K562 (cell line): ENCODE data around the gene NACAD. TPM values are rescaled to one million over a fixed set of nuclear protein-coding genes. Genes with fewer than 3 reads are reported as not detected.

Experiments
- ATAC-seq: fragments of 200-7000 bp; cut with Tn5 transposase; 3 replicates; pipeline ENCODE4 v1.9.1; 2020; ENCODE audit warnings: moderate library complexity
- BruUV-seq: library from RNA; stranded (reverse); fragments of 400-500 nt; replicated peaks from 2 replicates; lab custom pipeline; 2021; lab: Mats Ljungman, UMichigan
- CTCF ChIA-PET: fragments of 300-600 bp; formaldehyde crosslinking; extraction: SDS; loops from one replicate; lab custom pipeline; 2021; ENCODE audit warnings: low intra/inter-chr PET ratio; lab: Yijun Ruan, JAX
- POLR2A ChIA-PET: fragments of 300-600, 350-650 bp; sonication (Branson Sonifier 250); formaldehyde crosslinking; extraction: SDS; loops from one replicate; lab custom pipeline; 2021; ENCODE audit warnings: antibody characterized with exemption, inconsistent platforms; lab: Yijun Ruan, JAX
- DNase-seq, 4 experiments: peaks; one replicate each; pipeline versions ENCODE4 v3.0.0 to v3.0.0-alpha.2; 2011 to 2018; ENCODE audit warnings: low spot score in 3 of 4, mixed read lengths in 3 of 4; ENCODE audit errors: extremely low read depth in 1 of 4
- FAIRE-seq: peaks from 2 replicates; lab custom pipeline; 2011; peaks lifted over from hg19 to GRCh38; lab: Jason Lieb, UNC
- H2AFZ ChIP-seq: 2 replicates; pipeline ENCODE4 v1.6.0; 2011; ENCODE audit warnings: low read depth, low read length, control low read depth, inconsistent platforms
- H3K27ac ChIP-seq: fragments of 200-600 bp; 3 replicates; pipeline ENCODE4 v1.8.0; 2011; ENCODE audit warnings: low read depth, mild to moderate bottlenecking, control low read depth, inconsistent platforms, low read length, moderate library complexity, mixed read lengths; ENCODE audit errors: extremely low read depth
- H3K27me3 ChIP-seq, 2 experiments: fragments of 300-600 bp in 1 of 2; 2 replicates in 1 of 2; 3 replicates in 1 of 2; pipeline versions ENCODE4 v1.6.0 to v1.8.0; 2011; ENCODE audit warnings: inconsistent platforms in 2 of 2, low read length in 2 of 2, mild to moderate bottlenecking in 1 of 2, mixed read lengths in 1 of 2, moderate library complexity in 1 of 2; ENCODE audit not compliant: control insufficient read depth in 2 of 2, insufficient read depth in 2 of 2
- H3K36me3 ChIP-seq: fragments of 300-600 bp; 3 replicates; pipeline ENCODE4 v1.8.0; 2011; ENCODE audit warnings: mild to moderate bottlenecking, low read length, inconsistent platforms; ENCODE audit not compliant: control insufficient read depth, insufficient read depth
- H3K4me1 ChIP-seq, 2 experiments: fragments of 200-600 bp in 1 of 2; replicated peaks in 1 of 2; 2 replicates in 1 of 2; 3 replicates in 1 of 2; pipeline versions ENCODE4 v1.5.1 to v1.8.0; 2011; ENCODE audit warnings: inconsistent platforms in 2 of 2, low read length in 2 of 2, mild to moderate bottlenecking in 1 of 2, mixed read lengths in 1 of 2, moderate library complexity in 1 of 2; ENCODE audit not compliant: control insufficient read depth in 2 of 2, insufficient read depth in 2 of 2
- H3K4me2 ChIP-seq: 2 replicates; pipeline ENCODE4 v1.6.1; 2011; ENCODE audit warnings: low read length, control low read depth, inconsistent platforms, mixed read lengths; ENCODE audit not compliant: insufficient read depth
- H3K4me3 ChIP-seq: fragments of 200-600 bp; sonication (generic), shearing (Covaris generic); 2 replicates; pipeline ENCODE4 v1.5.1; 2016; ENCODE audit warnings: control low read depth, inconsistent platforms
- H3K79me2 ChIP-seq: fragments of 200-600 bp; 3 replicates; pipeline ENCODE4 v1.8.0; 2011; ENCODE audit warnings: low read length, inconsistent platforms; ENCODE audit not compliant: control insufficient read depth, insufficient read depth
- H3K9ac ChIP-seq, 2 experiments: 2 replicates each; pipeline versions ENCODE4 v1.6.0 to v1.6.1; 2011; ENCODE audit warnings: low read depth in 2 of 2, low read length in 2 of 2, control low read depth in 1 of 2, inconsistent platforms in 1 of 2, mild to moderate bottlenecking in 1 of 2, mixed read lengths in 1 of 2; ENCODE audit not compliant: insufficient read depth in 1 of 2
- H3K9me1 ChIP-seq: one replicate; pipeline ENCODE4 v1.6.0; 2011; ENCODE audit warnings: inconsistent platforms, mild to moderate bottlenecking, low read length, moderate library complexity; ENCODE audit not compliant: control insufficient read depth, insufficient read depth
- H3K9me3 ChIP-seq: replicated peaks from 2 replicates; pipeline ENCODE4 v1.5.1; 2011; ENCODE audit warnings: low read depth, low read length, inconsistent platforms; ENCODE audit not compliant: control insufficient read depth, insufficient read depth
- H4K20me1 ChIP-seq: replicated peaks from 2 replicates; pipeline ENCODE4 v1.6.1; 2011; ENCODE audit warnings: low read length, inconsistent platforms, mixed read lengths; ENCODE audit not compliant: control insufficient read depth, insufficient read depth
- FIP1L1 ChIP-seq: fragments of 200-400 bp; formaldehyde crosslinking; IDR thresholded peaks from 2 replicates; pipeline ENCODE4 v1.6.1; 2018; ENCODE audit warnings: mild to moderate bottlenecking, low read depth, low read length; ENCODE audit not compliant: poor library complexity, severe bottlenecking
- FOXA3 ChIP-seq, 2 experiments: fragments of 450-650 bp in 1 of 2; sonication (generic) in 1 of 2; formaldehyde crosslinking; IDR thresholded peaks in 1 of 2; conservative IDR thresholded peaks in 1 of 2; 2 replicates each; pipeline versions ENCODE4 v1.4.0 to v1.8.0; 2020 to 2022; ENCODE audit warnings: mild to moderate bottlenecking in 2 of 2, missing genetic modification reagents in 1 of 2
- FOXM1 ChIP-seq, 2 experiments: fragments of 450-650 bp in 1 of 2; sonication (generic) in 1 of 2; formaldehyde crosslinking in 1 of 2; IDR thresholded peaks; 2 replicates each; pipeline versions ENCODE4 v1.6.1 to v1.9.0; 2017 to 2022; ENCODE audit warnings: low read depth in 2 of 2, mild to moderate bottlenecking in 2 of 2, missing genetic modification reagents in 1 of 2, moderate library complexity in 1 of 2
- FOXP1 ChIP-seq: sonication (generic); formaldehyde crosslinking; IDR thresholded peaks from 2 replicates; pipeline ENCODE4 v1.8.0; 2022; ENCODE audit warnings: mild to moderate bottlenecking, missing genetic modification reagents
- KDM1A ChIP-seq, 2 experiments: fragments of 450-650 bp; IDR thresholded peaks; 2 replicates each; pipeline ENCODE4 v1.6.1; 2016; ENCODE audit warnings: mild to moderate bottlenecking in 2 of 2
- MBD2 ChIP-seq: sonication (generic); IDR thresholded peaks from 2 replicates; pipeline ENCODE4 v1.6.1; 2016; ENCODE audit warnings: low read depth, borderline replicate concordance
- NELFE ChIP-seq: IDR thresholded peaks from 2 replicates; pipeline ENCODE4 v1.6.1; 2011; ENCODE audit warnings: mild to moderate bottlenecking; ENCODE audit not compliant: insufficient read depth, insufficient read length
- NFYB ChIP-seq: IDR thresholded peaks from 2 replicates; pipeline ENCODE4 v1.6.1; 2011; ENCODE audit warnings: mild to moderate bottlenecking, moderate library complexity; ENCODE audit not compliant: insufficient read length; ENCODE audit errors: extremely low read depth
- NR3C1 ChIP-seq: sonication (generic); formaldehyde crosslinking; IDR thresholded peaks from 2 replicates; pipeline ENCODE4 v1.8.1; 2022; ENCODE audit warnings: missing genetic modification reagents
- PML ChIP-seq: IDR thresholded peaks from 2 replicates; pipeline ENCODE4 v1.6.1; 2012; ENCODE audit warnings: low read length, inconsistent platforms
- SP1 ChIP-seq: sonication (generic); formaldehyde crosslinking; IDR thresholded peaks from 2 replicates; pipeline ENCODE4 v1.8.1; 2022; ENCODE audit warnings: mild to moderate bottlenecking, missing genetic modification reagents
- SRF ChIP-seq, 2 experiments: fragments of 250-450, 450-650 bp in 1 of 2; sonication (Bioruptor Pico) in 1 of 2; sonication (generic) in 1 of 2; formaldehyde crosslinking; IDR thresholded peaks; 2 replicates each; pipeline versions ENCODE4 v1.5.0 to v1.5.1; 2020 to 2022; ENCODE audit warnings: mild to moderate bottlenecking in 1 of 2, missing genetic modification reagents in 1 of 2
- TAL1 ChIP-seq: fragments of 450-650 bp; IDR thresholded peaks from 2 replicates; pipeline ENCODE4 v1.6.1; 2016; ENCODE audit warnings: mild to moderate bottlenecking
- TARDBP ChIP-seq: fragments of 450-650 bp; IDR thresholded peaks from 2 replicates; pipeline ENCODE4 v1.6.1; 2016
- ZBTB43 ChIP-seq: sonication (generic); formaldehyde crosslinking; IDR thresholded peaks from 2 replicates; pipeline ENCODE4 v1.8.0; 2023; ENCODE audit warnings: mild to moderate bottlenecking, missing genetic modification reagents
- ZNF668 ChIP-seq: fragments of 250-450 bp; sonication (Bioruptor Pico); IDR thresholded peaks from 2 replicates; pipeline ENCODE4 v1.8.0; 2022; ENCODE audit warnings: mild to moderate bottlenecking, inconsistent platforms
- ZNF764 ChIP-seq: fragments of 250-450 bp; sonication (Bioruptor Pico); IDR thresholded peaks from 2 replicates; pipeline ENCODE4 v1.4.0; 2020; ENCODE audit warnings: low read depth, mild to moderate bottlenecking, moderate library complexity
- WGBS: fragments of 100-300 bp; shearing (Covaris generic); methylation state at CpG from one replicate; pipeline ENCODE4 v1.1.6; 2016; ENCODE audit warnings: low coverage, mixed read lengths; ENCODE audit not compliant: insufficient coverage; ENCODE audit errors: missing lambda C conversion rate; 5-methylcytosine and 5-hydroxymethylcytosine counted together
- in situ Hi-C: fragments of 300-500 bp; cut with MboI; formaldehyde crosslinking; loops from 4 replicates; pipeline ENCODE4 v1.15.0; 2018; ENCODE audit warnings: inconsistent platforms, mixed read lengths
- intact Hi-C: fragments of 100-400 bp; cut with micrococcal nuclease; formaldehyde crosslinking; loops from 2 replicates; pipeline ENCODE4 v1.14.2; 2022
- polyA plus RNA-seq, 8 experiments: library from polyadenylated mRNA; depleted of rRNA in 4 of 8; stranded (reverse) in 5 of 8; unstranded in 3 of 8; fragments of >200 nt; fragmentation: Nextera tagmentation in 2 of 8; fragmentation: Illumina TruSeq in 1 of 8; extraction: Ambion mirVana in 2 of 8; extraction: Trizol in 1 of 8; gene quantifications; 2 replicates each; pipeline versions ENCODE4 v1.2.1 to v1.2.3, GENCODE V29; 2011 to 2014; ENCODE audit warnings: inconsistent platforms in 1 of 8, missing spikeins in 1 of 8
- total RNA-seq, 7 experiments: library from RNA; depleted of rRNA in 6 of 7; stranded (reverse); fragments of >200 nt in 6 of 7; fragmentation: Illumina TruSeq in 2 of 7; extraction: Trizol in 2 of 7; gene quantifications; 2 replicates each; pipeline versions ENCODE4 v1.2.1 to v1.2.3, GENCODE V29; 2011 to 2021; ENCODE audit warnings: low replicate concordance in 1 of 7

NACAD gene
- total and polyA plus RNA-seq, 9 of the 15 experiments (the other 6 are each of a cell fraction or from before 2014, with no cell fraction given): under 0.01 to 0.03 (median 0.02) TPM; not detected in 5

DNA sequence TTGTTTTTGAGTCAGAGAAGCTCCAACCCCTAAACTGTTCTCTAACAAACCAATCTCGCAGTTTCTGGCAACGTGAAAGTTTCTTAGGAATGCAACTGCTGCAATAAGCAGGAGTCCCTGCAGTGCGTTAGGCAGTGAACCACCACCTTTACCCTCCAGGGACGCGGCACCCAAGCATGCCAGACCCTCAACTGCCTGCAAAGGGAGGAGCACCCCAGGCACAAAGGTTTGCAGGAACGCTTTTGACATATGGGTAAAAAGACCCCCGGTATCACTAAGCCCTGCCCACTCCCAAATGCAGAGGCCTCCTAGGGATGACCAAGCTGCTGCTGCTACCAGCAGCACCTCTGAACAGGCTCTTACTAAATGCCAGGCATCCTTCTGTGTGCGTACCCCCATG is 18.1 kb upstream of the NACAD start:
- Histone ChIP-seq H3K4me3 (no peak overlapping the region), H4K20me1 (peaks cover 45% of the 10 kb centered on the region), H3K9me1 (no peaks in the 10 kb centered on the region), H3K79me2 (peaks cover 77% of the 10 kb centered on the region), H3K27ac (no peak overlapping the region), H3K4me1 (peaks cover 19 to 29% of the 10 kb centered on the region in 2 experiments; a peak in 4 of 5 replicates), H3K4me2 (no peak overlapping the region), H2AFZ (no peak overlapping the region), H3K9me3 (no peaks in the 10 kb centered on the region), H3K27me3 (no peaks in the 10 kb centered on the region), H3K36me3 (peaks cover 81% of the 10 kb centered on the region), H3K9ac (peak overlapping the region in 1 of 2 experiments; percentile 81; a peak in 1 of 4 replicates)
- in situ Hi-C loops (no loop called here), intact Hi-C loops (no loop called here)
- WGBS: 69% methylated on average over 8 of the region's 8 CpGs
- TF ChIP-seq FIP1L1 (no peak), FOXA3 (CRISPR knock-in tag; conservative IDR thresholded peaks at IDR 0.05 in 1 of 2, IDR thresholded peaks at IDR 0.05 in 1 of 2) (no peak), FOXM1 (IDR thresholded peaks at IDR 0.05; ENCODE audit: low read depth) (no peak), FOXM1 (CRISPR knock-in tag; IDR thresholded peaks at IDR 0.05; ENCODE audit: low read depth) (no peak), SP1 (CRISPR knock-in tag) (no peak), NR3C1 (CRISPR knock-in tag) (no peak), SRF (CRISPR knock-in tag; IDR thresholded peaks at IDR 0.05) (no peak), TAL1 (no peak), TARDBP (no peak), KDM1A (IDR thresholded peaks at IDR 0.05) (no peak), ZNF668 (CRISPR knock-in tag) (no peak), MBD2 (no peak), NFYB (no peak), PML (no peak), ZNF764 (CRISPR knock-in tag) (no peak), NELFE (no peak), FOXP1 (no peak), ZBTB43 (CRISPR knock-in tag) (no peak)
- FAIRE-seq (no peak), DNase-seq (no peak), ATAC-seq (no peak)
- ChIA-PET POLR2A (interaction anchor here (0.6 to 0.7 kb wide), 2 partner anchors 37 to 303 kb away, joined by 3 read pairs; no protein-coding TSS in a partner anchor), CTCF (no interaction called here)
- BruUV-seq: no TSS peak
